HEK293 (cell line): ENCODE data around the gene CD40.

Experiments used
- ELK4 ChIP-seq: IDR thresholded peaks from 2 replicates; pipeline ENCODE4 v1.6.1; 2011; ENCODE audit warnings: mild to moderate bottlenecking, low read depth, low read length, borderline replicate concordance
- KLF10 ChIP-seq: fragments of 450-650 bp; IDR thresholded peaks from 2 replicates; pipeline ENCODE4 v1.5.1; 2018; ENCODE audit warnings: missing biosample characterization, mild to moderate bottlenecking, missing genetic modification characterization
- KLF16 ChIP-seq: fragments of 450-650 bp; formaldehyde crosslinking; IDR thresholded peaks from 2 replicates; pipeline ENCODE4 v1.5.1; 2017; ENCODE audit warnings: missing biosample characterization, missing genetic modification characterization
- KLF7 ChIP-seq: fragments of 450-650 bp; formaldehyde crosslinking; IDR thresholded peaks from 2 replicates; pipeline ENCODE4 v1.5.1; 2016; ENCODE audit warnings: missing biosample characterization, missing genetic modification characterization, borderline replicate concordance
- MZF1 ChIP-seq: fragments of 450-650 bp; formaldehyde crosslinking; IDR thresholded peaks from 2 replicates; pipeline ENCODE4 v1.5.1; 2017; ENCODE audit warnings: missing biosample characterization, missing genetic modification characterization, borderline replicate concordance
- OSR2 ChIP-seq: fragments of 450-650 bp; formaldehyde crosslinking; IDR thresholded peaks from 2 replicates; pipeline ENCODE4 v1.5.1; 2016; ENCODE audit warnings: missing biosample characterization, missing genetic modification characterization
- PRDM10 ChIP-seq: fragments of 450-650 bp; formaldehyde crosslinking; IDR thresholded peaks from 2 replicates; pipeline ENCODE4 v1.5.1; 2016; ENCODE audit warnings: missing biosample characterization, missing genetic modification characterization
- SETDB1 ChIP-seq: IDR thresholded peaks from one replicate; pipeline ENCODE4 v1.6.1; 2017; ENCODE audit warnings: mild to moderate bottlenecking, low read length, moderate library complexity, mixed read lengths; ENCODE audit not compliant: insufficient read length
- SP3 ChIP-seq: fragments of 450-650 bp; formaldehyde crosslinking; IDR thresholded peaks from 2 replicates; pipeline ENCODE4 v1.5.1; 2016; ENCODE audit warnings: missing biosample characterization, missing genetic modification characterization
- TCF7L2 ChIP-seq: IDR thresholded peaks from 2 replicates; pipeline ENCODE4 v1.6.1; 2011; ENCODE audit warnings: low read depth, mild to moderate bottlenecking, inconsistent platforms, low read length, moderate library complexity, borderline replicate concordance
- YY2 ChIP-seq: fragments of 450-650 bp; formaldehyde crosslinking; IDR thresholded peaks from 2 replicates; pipeline ENCODE4 v1.5.1; 2016; ENCODE audit warnings: missing biosample characterization, missing genetic modification characterization
- ZNF239 ChIP-seq: fragments of 450-650 bp; formaldehyde crosslinking; IDR thresholded peaks from 2 replicates; pipeline ENCODE4 v1.5.1; 2016; ENCODE audit warnings: missing biosample characterization, missing genetic modification characterization
- ZNF24 ChIP-seq: fragments of 450-650 bp; formaldehyde crosslinking; IDR thresholded peaks from 2 replicates; pipeline ENCODE4 v1.5.1; 2016; ENCODE audit warnings: missing biosample characterization, missing genetic modification characterization
- ZNF350 ChIP-seq: fragments of 450-650 bp; formaldehyde crosslinking; IDR thresholded peaks from 2 replicates; pipeline ENCODE4 v1.5.0; 2017; ENCODE audit warnings: missing biosample characterization, mild to moderate bottlenecking, missing genetic modification characterization
- ZNF391 ChIP-seq: fragments of 450-650 bp; formaldehyde crosslinking; IDR thresholded peaks from 2 replicates; pipeline ENCODE4 v1.5.1; 2016; ENCODE audit warnings: low read depth, missing biosample characterization, missing genetic modification characterization, borderline replicate concordance
- ZNF423 ChIP-seq: fragments of 450-650 bp; formaldehyde crosslinking; IDR thresholded peaks from 2 replicates; pipeline ENCODE4 v1.5.1; 2016; ENCODE audit warnings: missing biosample characterization, missing genetic modification characterization
- ZNF473 ChIP-seq: fragments of 450-650 bp; formaldehyde crosslinking; IDR thresholded peaks from 2 replicates; pipeline ENCODE4 v1.5.1; 2017; ENCODE audit warnings: missing biosample characterization, missing genetic modification characterization
- ZNF561 ChIP-seq: fragments of 450-650 bp; IDR thresholded peaks from 2 replicates; pipeline ENCODE4 v1.5.1; 2018; ENCODE audit warnings: missing biosample characterization, missing genetic modification characterization, borderline replicate concordance
- ZNF585B ChIP-seq: fragments of 450-650 bp; formaldehyde crosslinking; IDR thresholded peaks from 2 replicates; pipeline ENCODE4 v1.5.1; 2016; ENCODE audit warnings: missing biosample characterization, missing genetic modification characterization
- ZNF624 ChIP-seq: fragments of 450-650 bp; formaldehyde crosslinking; IDR thresholded peaks from 2 replicates; pipeline ENCODE4 v1.5.1; 2017; ENCODE audit warnings: missing biosample characterization, missing genetic modification characterization
- ZNF645 ChIP-seq: fragments of 450-650 bp; formaldehyde crosslinking; IDR thresholded peaks from 2 replicates; pipeline ENCODE4; 2016; ENCODE audit warnings: missing biosample characterization, missing genetic modification characterization
- ZNF654 ChIP-seq: fragments of 450-650 bp; formaldehyde crosslinking; IDR thresholded peaks from 2 replicates; pipeline ENCODE4 v1.5.1; 2016; ENCODE audit warnings: low read depth, missing biosample characterization, missing genetic modification characterization
- ZNF658 ChIP-seq: fragments of 450-650 bp; formaldehyde crosslinking; IDR thresholded peaks from 2 replicates; pipeline ENCODE4; 2016; ENCODE audit warnings: missing biosample characterization, missing genetic modification characterization
- ZNF664 ChIP-seq: fragments of 450-650 bp; formaldehyde crosslinking; IDR thresholded peaks from 2 replicates; pipeline ENCODE4 v1.5.1; 2016; ENCODE audit warnings: missing biosample characterization, missing genetic modification characterization
- ZNF707 ChIP-seq: fragments of 450-650 bp; formaldehyde crosslinking; IDR thresholded peaks from 2 replicates; pipeline ENCODE4 v1.5.1; 2016; ENCODE audit warnings: missing biosample characterization, missing genetic modification characterization
- ZNF785 ChIP-seq: fragments of 450-650 bp; formaldehyde crosslinking; IDR thresholded peaks from 2 replicates; pipeline ENCODE4 v1.5.1; 2016; ENCODE audit warnings: missing biosample characterization, missing genetic modification characterization
- ZSCAN23 ChIP-seq: fragments of 450-650 bp; formaldehyde crosslinking; IDR thresholded peaks from 2 replicates; pipeline ENCODE4 v1.5.1; 2016; ENCODE audit warnings: missing biosample characterization, missing genetic modification characterization
- ZSCAN4 ChIP-seq: fragments of 450-650 bp; formaldehyde crosslinking; IDR thresholded peaks from 2 replicates; pipeline ENCODE4 v1.5.1; 2017; ENCODE audit warnings: missing biosample characterization, missing genetic modification characterization
- TF ChIP-seq, protein P1 (sequence below): fragments of 450-650 bp; formaldehyde crosslinking; IDR thresholded peaks from 2 replicates; pipeline ENCODE4 v1.5.1; 2017; ENCODE audit warnings: missing biosample characterization, missing genetic modification characterization
- TF ChIP-seq, protein P2 (sequence below): fragments of 450-650 bp; formaldehyde crosslinking; IDR thresholded peaks from 2 replicates; pipeline ENCODE4 v1.5.1; 2016; ENCODE audit warnings: missing biosample characterization, missing genetic modification characterization

Gene CD40

DNA sequence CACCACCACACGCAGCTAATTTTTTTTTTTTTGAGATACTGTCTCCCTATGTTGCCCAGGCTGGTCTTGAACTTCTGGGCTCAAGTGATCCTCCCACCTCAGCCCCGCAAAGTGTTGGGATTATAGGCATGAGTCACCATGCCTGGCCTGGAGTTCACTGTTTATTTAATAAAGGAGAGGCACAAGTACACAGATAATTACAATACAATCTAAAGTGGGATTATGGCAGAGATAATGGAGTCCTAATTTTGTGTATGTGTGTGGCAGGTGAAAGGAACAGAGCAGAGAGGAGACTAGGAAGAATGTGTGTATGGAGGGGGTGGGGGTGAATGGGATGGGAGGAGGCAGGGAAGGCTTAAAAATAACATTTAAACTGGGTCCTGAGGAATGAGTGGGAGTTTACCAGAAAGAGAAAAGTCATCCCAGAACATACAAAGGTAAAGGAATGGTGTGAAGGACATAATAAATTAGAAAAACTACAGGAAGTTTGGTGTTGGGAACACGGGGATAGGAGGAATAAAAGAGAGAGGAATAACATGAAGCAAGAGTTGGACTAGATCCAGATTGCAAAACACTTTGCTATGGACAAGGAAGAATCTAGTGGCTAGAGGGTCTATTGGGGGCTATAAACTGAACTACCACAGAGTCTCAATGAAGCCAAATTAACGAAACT is 32.8 kb upstream of the CD40 start (continued):
- TF ChIP-seq, protein P1, sequence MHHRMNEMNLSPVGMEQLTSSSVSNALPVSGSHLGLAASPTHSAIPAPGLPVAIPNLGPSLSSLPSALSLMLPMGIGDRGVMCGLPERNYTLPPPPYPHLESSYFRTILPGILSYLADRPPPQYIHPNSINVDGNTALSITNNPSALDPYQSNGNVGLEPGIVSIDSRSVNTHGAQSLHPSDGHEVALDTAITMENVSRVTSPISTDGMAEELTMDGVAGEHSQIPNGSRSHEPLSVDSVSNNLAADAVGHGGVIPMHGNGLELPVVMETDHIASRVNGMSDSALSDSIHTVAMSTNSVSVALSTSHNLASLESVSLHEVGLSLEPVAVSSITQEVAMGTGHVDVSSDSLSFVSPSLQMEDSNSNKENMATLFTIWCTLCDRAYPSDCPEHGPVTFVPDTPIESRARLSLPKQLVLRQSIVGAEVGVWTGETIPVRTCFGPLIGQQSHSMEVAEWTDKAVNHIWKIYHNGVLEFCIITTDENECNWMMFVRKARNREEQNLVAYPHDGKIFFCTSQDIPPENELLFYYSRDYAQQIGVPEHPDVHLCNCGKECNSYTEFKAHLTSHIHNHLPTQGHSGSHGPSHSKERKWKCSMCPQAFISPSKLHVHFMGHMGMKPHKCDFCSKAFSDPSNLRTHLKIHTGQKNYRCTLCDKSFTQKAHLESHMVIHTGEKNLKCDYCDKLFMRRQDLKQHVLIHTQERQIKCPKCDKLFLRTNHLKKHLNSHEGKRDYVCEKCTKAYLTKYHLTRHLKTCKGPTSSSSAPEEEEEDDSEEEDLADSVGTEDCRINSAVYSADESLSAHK, result peak; percentile 93
- TF ChIP-seq SETDB1 (no peak), ZNF624 (no peak), PRDM10 (tag by site-specific recombination) (peak; percentile 68), ZNF585B (tag by site-specific recombination) (no peak), ZNF658 (tag by site-specific recombination) (no peak), YY2 (tag by site-specific recombination) (peak; percentile 72), ZNF473 (no peak), KLF10 (peak; percentile 68; the same call in 1 of the 2 replicates), ZNF785 (tag by site-specific recombination) (no peak), ZNF24 (tag by site-specific recombination) (peak; percentile 93; the same call in 1 of the 2 replicates), ZNF423 (tag by site-specific recombination) (no peak), KLF16 (tag by site-specific recombination) (peak; percentile 91), OSR2 (tag by site-specific recombination) (peak; percentile 96), ZSCAN23 (tag by site-specific recombination) (peak; percentile 89), ZNF645 (tag by site-specific recombination) (no peak), ELK4 (no peak), ZNF561 (tag by site-specific recombination) (peak; percentile 86; the same call in 1 of the 2 replicates), ZNF707 (peak; percentile 92), ZSCAN4 (peak; percentile 31; the same call in 1 of the 2 replicates), ZNF654 (tag by site-specific recombination) (no peak), KLF7 (tag by site-specific recombination) (peak; percentile 63; the same call in 1 of the 2 replicates), ZNF350 (tag by site-specific recombination) (no peak), ZNF391 (tag by site-specific recombination) (peak; percentile 79), TCF7L2 (no peak), MZF1 (tag by site-specific recombination) (peak; percentile 45; the same call in 1 of the 2 replicates), SP3 (tag by site-specific recombination) (peak; percentile 56), ZNF664 (tag by site-specific recombination) (peak; percentile 96), ZNF239 (tag by site-specific recombination) (no peak)
- TF ChIP-seq, protein P2, sequence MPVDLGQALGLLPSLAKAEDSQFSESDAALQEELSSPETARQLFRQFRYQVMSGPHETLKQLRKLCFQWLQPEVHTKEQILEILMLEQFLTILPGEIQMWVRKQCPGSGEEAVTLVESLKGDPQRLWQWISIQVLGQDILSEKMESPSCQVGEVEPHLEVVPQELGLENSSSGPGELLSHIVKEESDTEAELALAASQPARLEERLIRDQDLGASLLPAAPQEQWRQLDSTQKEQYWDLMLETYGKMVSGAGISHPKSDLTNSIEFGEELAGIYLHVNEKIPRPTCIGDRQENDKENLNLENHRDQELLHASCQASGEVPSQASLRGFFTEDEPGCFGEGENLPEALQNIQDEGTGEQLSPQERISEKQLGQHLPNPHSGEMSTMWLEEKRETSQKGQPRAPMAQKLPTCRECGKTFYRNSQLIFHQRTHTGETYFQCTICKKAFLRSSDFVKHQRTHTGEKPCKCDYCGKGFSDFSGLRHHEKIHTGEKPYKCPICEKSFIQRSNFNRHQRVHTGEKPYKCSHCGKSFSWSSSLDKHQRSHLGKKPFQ (tag by site-specific recombination), result peak; percentile 92
